ENCODE results near the gene RIPK1. TPM values are rescaled to one million over a fixed set of nuclear protein-coding genes. Genes with fewer than 3 reads are reported as not detected.

RIPK1 gene
- total and polyA plus RNA-seq, 2 of the 8 experiments (the other 6 are each of a cell fraction or from before 2014, with no cell fraction given), result 5.9 to 22.9 TPM

DNA sequence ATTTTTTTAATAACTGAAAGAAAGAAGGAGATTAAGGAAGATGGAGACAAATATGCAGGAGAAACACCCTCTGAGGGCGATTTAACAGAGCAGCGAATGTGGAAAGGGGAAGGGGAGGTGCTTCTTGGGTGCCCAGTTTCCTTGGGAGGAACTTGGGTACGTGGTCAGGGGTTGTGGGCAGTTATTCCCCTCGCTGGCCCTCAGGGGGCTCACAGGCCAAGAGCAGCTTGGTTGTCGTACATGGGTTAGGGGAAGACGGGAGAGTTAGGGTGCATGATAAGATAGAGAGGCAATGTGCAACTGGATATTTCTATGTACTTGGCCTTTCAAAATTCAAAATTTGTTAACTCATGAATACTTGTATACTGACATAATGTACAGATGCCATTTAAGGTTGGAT, 96.1 kb downstream of the RIPK1 start (continued):
- TF ChIP-seq, protein P1, sequence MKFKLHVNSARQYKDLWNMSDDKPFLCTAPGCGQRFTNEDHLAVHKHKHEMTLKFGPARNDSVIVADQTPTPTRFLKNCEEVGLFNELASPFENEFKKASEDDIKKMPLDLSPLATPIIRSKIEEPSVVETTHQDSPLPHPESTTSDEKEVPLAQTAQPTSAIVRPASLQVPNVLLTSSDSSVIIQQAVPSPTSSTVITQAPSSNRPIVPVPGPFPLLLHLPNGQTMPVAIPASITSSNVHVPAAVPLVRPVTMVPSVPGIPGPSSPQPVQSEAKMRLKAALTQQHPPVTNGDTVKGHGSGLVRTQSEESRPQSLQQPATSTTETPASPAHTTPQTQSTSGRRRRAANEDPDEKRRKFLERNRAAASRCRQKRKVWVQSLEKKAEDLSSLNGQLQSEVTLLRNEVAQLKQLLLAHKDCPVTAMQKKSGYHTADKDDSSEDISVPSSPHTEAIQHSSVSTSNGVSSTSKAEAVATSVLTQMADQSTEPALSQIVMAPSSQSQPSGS (IDR thresholded peaks at IDR 0.05; ENCODE audit: low read length), result no peak
- TF ChIP-seq SP1 (IDR thresholded peaks at IDR 0.05; ENCODE audit: low read depth, low read length), result no peak
- TF ChIP-seq BCL11A (IDR thresholded peaks at IDR 0.05; ENCODE audit: low read depth in 2 of 2, low read length in 2 of 2), result no peak
- TF ChIP-seq, protein P2, sequence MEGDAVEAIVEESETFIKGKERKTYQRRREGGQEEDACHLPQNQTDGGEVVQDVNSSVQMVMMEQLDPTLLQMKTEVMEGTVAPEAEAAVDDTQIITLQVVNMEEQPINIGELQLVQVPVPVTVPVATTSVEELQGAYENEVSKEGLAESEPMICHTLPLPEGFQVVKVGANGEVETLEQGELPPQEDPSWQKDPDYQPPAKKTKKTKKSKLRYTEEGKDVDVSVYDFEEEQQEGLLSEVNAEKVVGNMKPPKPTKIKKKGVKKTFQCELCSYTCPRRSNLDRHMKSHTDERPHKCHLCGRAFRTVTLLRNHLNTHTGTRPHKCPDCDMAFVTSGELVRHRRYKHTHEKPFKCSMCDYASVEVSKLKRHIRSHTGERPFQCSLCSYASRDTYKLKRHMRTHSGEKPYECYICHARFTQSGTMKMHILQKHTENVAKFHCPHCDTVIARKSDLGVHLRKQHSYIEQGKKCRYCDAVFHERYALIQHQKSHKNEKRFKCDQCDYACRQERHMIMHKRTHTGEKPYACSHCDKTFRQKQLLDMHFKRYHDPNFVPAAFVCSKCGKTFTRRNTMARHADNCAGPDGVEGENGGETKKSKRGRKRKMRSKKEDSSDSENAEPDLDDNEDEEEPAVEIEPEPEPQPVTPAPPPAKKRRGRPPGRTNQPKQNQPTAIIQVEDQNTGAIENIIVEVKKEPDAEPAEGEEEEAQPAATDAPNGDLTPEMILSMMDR (IDR thresholded peaks at IDR 0.05; ENCODE audit: control extremely low read depth in 1 of 3, insufficient read depth in 1 of 3, low read depth in 1 of 3, low read length in 3 of 3), result peak; percentile 27 to 64 (median 60)
- TF ChIP-seq JUN (IDR thresholded peaks at IDR 0.05; ENCODE audit: low read depth, low read length), result no peak

Small RNA genes lying within 50 kb of the gene (small RNA-seq; reads per million reads assigned to genes)
- gene AL133351.4 (ENCODE audit: insufficient read depth), result not detected
- not detected for gene RNA5SP201 (ENCODE audit: insufficient read depth)

Other genes with a start within 250 kb of the RIPK1 start
- 17.3 and 20.0 TPM in 2 replicates for gene SERPINB1, start 226.6 kb upstream of the RIPK1 start, total RNA-seq (2021; fragmentation: NEBNext Ultra II Directional; extraction: Animal tissue kit (Norgen Biotek cat#: 25700))
- 6.1 and 8.1 TPM in 2 replicates for gene SERPINB1, start 226.6 kb upstream of the RIPK1 start, polyA plus RNA-seq (2011; rRNA removed)
- gene SERPINB9, start 165.2 kb upstream of the RIPK1 start, total RNA-seq (2021; fragmentation: NEBNext Ultra II Directional; extraction: Animal tissue kit (Norgen Biotek cat#: 25700)), result 63.5 and 66.8 TPM in 2 replicates
- gene SERPINB9, start 165.2 kb upstream of the RIPK1 start, polyA plus RNA-seq (2011; rRNA removed), result 53.5 and 93.8 TPM in 2 replicates
- gene SERPINB6, start 96.9 kb upstream of the RIPK1 start, total RNA-seq (2021; fragmentation: NEBNext Ultra II Directional; extraction: Animal tissue kit (Norgen Biotek cat#: 25700)), result 29.4 and 31.2 TPM in 2 replicates
- 27.2 and 29.5 TPM in 2 replicates for gene SERPINB6, start 96.9 kb upstream of the RIPK1 start, polyA plus RNA-seq (2011; rRNA removed)
- 126 and 135 TPM in 2 replicates for gene NQO2, start 68.6 kb upstream of the RIPK1 start, total RNA-seq (2021; fragmentation: NEBNext Ultra II Directional; extraction: Animal tissue kit (Norgen Biotek cat#: 25700))
- 135 and 168 TPM in 2 replicates for gene NQO2, start 68.6 kb upstream of the RIPK1 start, polyA plus RNA-seq (2011; rRNA removed)
- gene BPHL, start 50.2 kb downstream of the RIPK1 start, total RNA-seq (2021; fragmentation: NEBNext Ultra II Directional; extraction: Animal tissue kit (Norgen Biotek cat#: 25700)), result 36.4 and 36.6 TPM in 2 replicates
- 21.8 and 24.4 TPM in 2 replicates for gene BPHL, start 50.2 kb downstream of the RIPK1 start, polyA plus RNA-seq (2011; rRNA removed)
- 330 and 349 TPM in 2 replicates for gene TUBB2A, start 89.0 kb downstream of the RIPK1 start, total RNA-seq (2021; fragmentation: NEBNext Ultra II Directional; extraction: Animal tissue kit (Norgen Biotek cat#: 25700))
- 315 and 408 TPM in 2 replicates for gene TUBB2A, start 89.0 kb downstream of the RIPK1 start, polyA plus RNA-seq (2011; rRNA removed)
- gene TUBB2B, start 159.2 kb downstream of the RIPK1 start, total RNA-seq (2021; fragmentation: NEBNext Ultra II Directional; extraction: Animal tissue kit (Norgen Biotek cat#: 25700)), result 599 and 612 TPM in 2 replicates
- gene TUBB2B, start 159.2 kb downstream of the RIPK1 start, polyA plus RNA-seq (2011; rRNA removed), result 722 and 951 TPM in 2 replicates
- 40.6 and 45.6 TPM in 2 replicates for gene PSMG4, start 190.5 kb downstream of the RIPK1 start, total RNA-seq (2021; fragmentation: NEBNext Ultra II Directional; extraction: Animal tissue kit (Norgen Biotek cat#: 25700))
- gene PSMG4, start 190.5 kb downstream of the RIPK1 start, polyA plus RNA-seq (2011; rRNA removed), result 113 and 127 TPM in 2 replicates